DMS53 treated with DMSO at 0.1 percent for 48 hours (cell line): ENCODE results near the gene PAXIP1.
"Not testable (repeated sequence)": the region's sequence is repeated elsewhere in the genome, so short reads cannot be mapped to it uniquely, and the experiment has no call there.

Source experiments
- DNase-seq: peaks from one replicate; lab custom pipeline; 2025; ENCODE audit not compliant: unreplicated experiment; lab: John Stamatoyannopoulos, UW

PAXIP1 gene

GRCh38 chr7:155003092-155003375, at the start of gene PAXIP1:
Gene PAXIP1, minus strand, starts transcription at chr7:155003124. Its CDS starts 195 bp downstream, at chr7:155002929.
- no peak for DNase-seq

GRCh38 chr7:155051355-155051754, 48.4 kb upstream of the PAXIP1 start:
- DNase-seq: no peak

GRCh38 chr7:155048006-155048405, 45.1 kb upstream of the PAXIP1 start:
- DNase-seq: no peak

- no peak for DNase-seq
These were observed 40.8 kb upstream of the PAXIP1 start for GRCh38 chr7:155043756-155044155.

GRCh38 chr7:155038335-155038734, 35.4 kb upstream of the PAXIP1 start:
- DNase-seq: no peak

GRCh38 chr7:155034495-155034894, 31.6 kb upstream of the PAXIP1 start:
- not testable (repeated sequence) for DNase-seq

GRCh38 chr7:155032978-155033377, 30.1 kb upstream of the PAXIP1 start:
- DNase-seq: no peak

- DNase-seq: no peak
These were observed 25.0 kb upstream of the PAXIP1 start for GRCh38 chr7:155027879-155028278.

- DNase-seq: no peak
These were observed 18.8 kb upstream of the PAXIP1 start for GRCh38 chr7:155021699-155022145.

- no peak for DNase-seq
These were observed 18.1 kb upstream of the PAXIP1 start for GRCh38 chr7:155020996-155021395.

- DNase-seq: no peak
These were observed 14.9 kb upstream of the PAXIP1 start for GRCh38 chr7:155017834-155018233.

GRCh38 chr7:155011086-155011485, 8.2 kb upstream of the PAXIP1 start:
- no peak for DNase-seq

- DNase-seq: no peak
These were observed 6.7 kb upstream of the PAXIP1 start for GRCh38 chr7:155009570-155010157.

GRCh38 chr7:155007947-155008346, 5.0 kb upstream of the PAXIP1 start:
- DNase-seq: no peak

- peak; percentile 74 for DNase-seq
These were observed 671 bp upstream of the PAXIP1 start for GRCh38 chr7:155003376-155004214.

- peak; percentile 43 for DNase-seq
These were observed 373 bp downstream of the PAXIP1 start for GRCh38 chr7:155002411-155003091.

GRCh38 chr7:155001756-155002410, 1.0 kb downstream of the PAXIP1 start:
- no peak for DNase-seq

- peak; percentile 33 for DNase-seq
These were observed 2.1 kb downstream of the PAXIP1 start for GRCh38 chr7:155000795-155001194.

GRCh38 chr7:154998481-154998880, 4.4 kb downstream of the PAXIP1 start:
- no peak for DNase-seq

- no peak for DNase-seq
These were observed 5.0 kb downstream of the PAXIP1 start for GRCh38 chr7:154997840-154998370.

GRCh38 chr7:154996756-154997155, 6.2 kb downstream of the PAXIP1 start:
- no peak for DNase-seq
